Stimulated activated CD4-positive, alpha-beta T cell treated with anti-CD3 and anti-CD28 coated beads, TNF-alpha, amount 100 ng/mL, for 4 hours (primary cell): ENCODE measurements around the gene EFHD2.
"Not testable (repeated sequence)": the region's sequence is repeated elsewhere in the genome, so short reads cannot be mapped to it uniquely, and the experiment has no call there.

Experiments
- DNase-seq, 3 experiments: peaks; one replicate each; pipeline ENCODE4 v3.0.0-alpha.2; 2020; ENCODE audit warnings: low read depth in 3 of 3

Gene EFHD2

DNA sequence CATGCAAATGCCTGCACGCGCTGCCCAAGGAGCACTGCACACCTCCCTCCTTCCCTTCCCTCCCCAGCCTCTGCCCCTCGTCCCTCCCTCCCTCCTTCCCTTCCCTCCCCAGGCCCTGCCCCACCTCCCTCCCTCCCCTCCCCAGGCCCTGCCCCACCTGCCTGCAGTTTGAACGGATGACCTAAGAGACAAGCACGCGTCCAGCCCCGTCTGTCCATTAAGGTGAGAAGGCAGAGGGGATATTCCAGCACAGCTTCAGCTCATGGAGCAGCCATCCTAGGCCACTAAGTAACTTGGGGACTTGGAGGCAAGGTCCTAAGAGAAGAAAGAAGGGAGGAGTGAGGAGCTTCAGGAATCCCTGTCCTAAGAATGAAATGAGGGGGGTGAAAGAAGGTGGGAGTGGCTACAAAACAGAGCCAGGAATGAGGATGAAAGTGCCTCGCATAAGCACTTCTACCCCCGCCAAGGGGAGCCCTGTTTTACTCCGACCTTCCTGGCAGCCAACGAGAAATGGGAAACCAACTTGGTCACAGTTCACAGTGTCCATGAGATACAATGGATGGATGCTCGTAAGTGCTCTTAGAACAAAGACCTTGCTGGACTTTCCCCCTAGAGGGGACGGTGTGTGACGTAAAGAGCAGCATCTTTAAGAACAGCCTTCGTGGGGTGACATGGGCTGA, 21.3 kb upstream of the EFHD2 start:
- no peak for DNase-seq

DNA sequence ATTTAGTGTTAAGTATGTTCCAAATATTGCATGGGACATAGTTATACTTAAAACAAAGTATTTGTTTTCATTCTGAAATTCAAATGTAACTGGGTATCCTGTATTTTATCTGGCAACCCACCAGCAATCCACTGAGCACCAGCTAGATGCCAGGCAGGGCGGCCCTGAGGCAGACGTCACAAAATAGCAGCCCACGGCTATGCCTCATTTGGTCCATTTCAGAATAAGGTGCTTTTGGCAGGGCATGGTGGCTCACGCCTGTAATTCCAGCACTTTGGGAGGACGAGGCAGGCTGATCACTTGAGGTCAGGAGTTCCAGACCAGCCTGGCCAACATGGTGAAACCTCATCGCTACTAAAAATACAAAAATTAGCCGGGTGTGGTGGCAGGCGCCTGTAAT, 19.9 kb upstream of the EFHD2 start:
- DNase-seq: not testable (repeated sequence)

DNA sequence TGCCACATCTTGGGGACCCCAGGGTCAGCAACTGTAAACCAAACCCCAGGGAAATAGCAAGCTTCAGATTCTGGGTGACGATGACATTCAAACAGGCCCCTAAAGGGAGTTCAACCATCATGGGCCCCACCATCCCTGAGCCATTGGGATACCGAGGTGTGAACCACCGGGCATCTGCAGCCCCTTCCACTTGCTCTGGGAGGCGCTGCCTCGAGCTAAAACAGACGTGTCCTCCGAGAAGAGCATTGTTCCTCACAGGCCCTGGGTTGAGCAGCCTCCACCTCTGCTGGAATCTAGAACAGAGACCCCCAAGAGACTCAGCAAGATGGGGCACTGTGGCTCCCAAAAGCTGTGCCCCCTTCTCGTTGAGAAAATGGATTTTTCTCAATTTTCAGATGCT, 19.0 kb upstream of the EFHD2 start:
- no peak for DNase-seq

- DNase-seq: no peak
These were observed 18.3 kb upstream of the EFHD2 start for GRCh38 chr1:15391366-15391765.

DNA sequence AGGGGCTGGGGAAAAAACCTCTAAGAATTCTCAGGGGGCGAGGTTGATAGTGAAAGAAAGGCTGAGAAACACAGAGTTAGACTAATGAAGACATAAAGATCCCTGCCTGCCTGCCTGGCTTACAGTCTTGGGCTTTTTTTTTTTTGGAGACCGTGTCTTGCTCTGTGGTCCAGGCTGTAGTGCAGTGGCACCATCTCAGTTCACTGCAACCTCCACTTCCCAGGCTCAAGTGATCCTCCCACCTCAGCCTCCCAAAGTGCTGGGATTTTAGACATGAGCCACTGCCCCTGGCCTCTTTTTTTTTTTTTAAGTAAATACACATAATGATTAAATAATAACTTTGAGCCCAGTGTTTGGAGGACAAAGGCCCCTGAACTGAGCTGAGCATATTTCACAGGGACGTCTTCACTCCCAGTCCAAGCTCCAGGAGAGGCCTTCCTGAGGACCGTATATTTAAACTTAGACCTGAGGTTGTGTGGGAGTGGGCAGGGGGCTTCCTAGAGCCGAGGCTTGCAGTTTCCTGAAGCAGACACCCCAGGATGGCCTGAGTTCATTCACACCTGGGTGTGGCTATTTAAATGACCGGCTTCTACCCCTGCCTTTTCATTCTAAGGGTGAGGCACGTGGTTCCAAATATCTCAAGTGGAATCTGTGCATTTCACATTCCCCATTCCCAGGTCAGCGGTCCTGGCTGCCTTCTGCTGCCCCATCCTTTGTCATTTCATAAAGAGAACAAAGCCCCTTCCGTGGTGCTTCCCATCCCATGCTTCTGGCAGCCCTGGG, 16.0 kb upstream of the EFHD2 start:
- no peak for DNase-seq

DNA sequence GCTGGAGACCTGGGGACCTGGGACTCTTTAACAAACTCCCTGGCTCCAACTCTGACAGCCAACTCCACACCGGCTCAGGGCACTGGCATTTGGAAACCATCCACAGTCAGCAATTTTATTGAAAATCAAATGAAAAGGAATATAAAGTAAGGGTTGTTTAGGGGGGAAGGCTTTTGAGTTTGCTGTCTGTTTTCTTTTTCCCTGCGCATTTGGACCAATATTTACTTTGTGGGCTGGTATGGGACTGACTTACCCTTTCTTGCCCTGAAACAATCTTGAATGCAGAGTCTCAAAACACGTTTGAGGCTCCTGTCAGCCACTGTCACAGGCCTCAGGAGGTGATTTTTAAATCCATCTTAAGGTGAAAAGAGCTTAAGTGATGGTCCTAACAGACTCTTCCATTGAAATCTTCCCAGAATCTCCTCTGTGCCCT, 15.4 kb upstream of the EFHD2 start:
- no peak for DNase-seq

GRCh38 chr1:15397236-15397635, 12.5 kb upstream of the EFHD2 start:
- no peak for DNase-seq

- DNase-seq: no peak
These were observed 10.0 kb upstream of the EFHD2 start for GRCh38 chr1:15399710-15400109.

DNA sequence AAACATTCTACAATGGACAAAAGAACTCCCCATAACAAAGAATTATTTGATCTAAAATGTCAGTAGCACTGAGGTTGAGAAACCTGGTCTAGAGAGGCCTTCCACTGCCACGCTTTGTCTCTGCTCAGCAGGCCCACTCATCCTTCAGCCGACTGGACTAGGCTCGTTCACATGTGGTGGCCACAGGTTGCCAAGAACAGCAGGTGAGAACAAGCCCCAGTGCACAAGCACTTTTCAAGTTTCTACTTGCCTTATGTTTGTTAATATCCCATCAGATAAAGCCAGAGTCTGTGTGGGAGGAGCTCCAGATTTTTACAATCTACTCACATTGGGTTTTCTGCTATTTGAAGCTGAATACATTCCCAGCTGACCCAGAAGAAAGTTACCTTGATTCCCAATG, 9.1 kb upstream of the EFHD2 start:
- DNase-seq: no peak

DNA sequence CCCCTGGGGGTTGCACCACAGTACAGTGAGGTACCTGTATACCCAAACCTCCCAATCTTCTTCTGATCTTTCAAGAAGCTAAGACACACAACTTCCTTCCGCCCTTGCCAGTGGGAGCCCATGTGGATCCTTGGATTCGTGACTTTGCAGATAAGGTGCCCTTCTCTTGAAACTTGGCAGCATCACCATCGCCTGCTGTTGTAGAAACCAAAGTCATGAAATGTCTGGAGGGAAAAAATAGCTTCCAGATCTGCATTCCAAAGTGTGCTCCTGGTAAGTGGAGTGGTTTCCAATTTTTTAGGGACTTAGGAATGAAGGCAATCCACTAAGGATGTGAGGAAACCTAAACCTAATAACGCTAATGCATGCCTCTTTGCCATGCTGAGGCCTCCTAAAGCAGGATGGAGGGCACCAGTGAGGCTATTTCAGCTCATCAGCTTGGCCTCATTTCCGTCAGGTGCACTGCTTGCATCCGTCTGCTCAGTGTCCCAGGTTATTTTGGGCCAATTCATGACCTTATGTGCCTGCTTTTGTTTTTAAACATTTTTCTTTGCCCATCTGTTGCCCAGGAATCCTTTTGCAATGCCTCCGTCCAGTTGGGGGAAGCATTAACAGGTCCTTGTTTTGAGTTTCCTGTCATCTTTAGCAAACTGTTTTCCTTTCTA, 8.2 kb upstream of the EFHD2 start:
- DNase-seq: no peak

- no peak for DNase-seq
These were observed 6.8 kb upstream of the EFHD2 start for GRCh38 chr1:15402809-15403450.

DNA sequence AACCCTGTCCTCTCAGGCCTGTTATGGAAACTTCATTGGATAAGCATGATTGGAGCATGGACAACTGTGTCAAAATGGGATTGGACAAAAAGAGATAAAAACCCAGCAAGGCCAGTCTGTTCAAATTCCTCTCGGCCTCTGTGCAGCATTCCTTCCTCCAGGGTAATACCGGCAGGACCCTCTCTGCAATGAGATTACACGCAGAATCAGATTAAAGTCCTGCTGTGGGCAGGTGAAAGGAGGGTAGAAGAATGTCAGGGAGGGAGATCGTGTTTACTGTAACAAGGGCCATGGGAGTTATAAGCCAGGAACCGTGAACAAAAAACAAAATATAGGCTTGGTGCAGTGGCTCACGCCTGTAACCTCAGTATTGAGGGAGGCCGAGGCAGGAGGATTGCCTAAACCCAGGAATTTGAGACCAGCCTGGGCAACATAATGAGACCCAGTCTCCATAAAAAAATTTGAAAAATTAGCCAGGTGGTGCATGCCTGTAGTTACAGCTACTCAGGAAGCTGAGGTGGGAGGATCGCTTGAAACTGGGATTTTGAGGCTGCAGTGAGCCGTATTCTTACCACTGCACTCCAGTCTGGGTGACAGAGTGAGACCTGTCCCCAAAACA, 5.6 kb upstream of the EFHD2 start:
- no peak for DNase-seq

GRCh38 chr1:15405106-15405850, 4.4 kb upstream of the EFHD2 start:
- no peak for DNase-seq

- DNase-seq: no peak
These were observed 2.8 kb upstream of the EFHD2 start for GRCh38 chr1:15406614-15407559.

DNA sequence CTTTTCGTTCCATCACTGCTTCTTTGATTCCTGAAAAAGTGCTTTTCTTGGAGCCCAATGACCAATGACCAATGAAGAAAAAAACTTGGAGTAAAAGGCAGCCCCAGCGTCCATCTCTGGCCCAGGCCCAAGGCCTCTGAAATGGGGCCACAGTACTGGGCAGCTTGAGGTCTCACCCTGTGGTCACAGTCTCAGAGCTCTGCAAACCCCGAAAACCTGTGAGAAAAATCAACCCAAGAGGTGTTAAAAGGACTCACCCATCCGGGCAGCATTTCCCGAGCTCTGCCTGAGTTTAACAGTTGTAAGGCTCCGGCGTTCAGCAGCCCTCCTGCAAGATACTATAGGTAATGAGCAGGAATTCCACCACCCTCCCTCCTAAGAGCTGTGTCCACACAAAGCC, 2.1 kb upstream of the EFHD2 start:
- DNase-seq: no peak

GRCh38 chr1:15408890-15409387, 749 bp upstream of the EFHD2 start:
- no peak for DNase-seq

DNA sequence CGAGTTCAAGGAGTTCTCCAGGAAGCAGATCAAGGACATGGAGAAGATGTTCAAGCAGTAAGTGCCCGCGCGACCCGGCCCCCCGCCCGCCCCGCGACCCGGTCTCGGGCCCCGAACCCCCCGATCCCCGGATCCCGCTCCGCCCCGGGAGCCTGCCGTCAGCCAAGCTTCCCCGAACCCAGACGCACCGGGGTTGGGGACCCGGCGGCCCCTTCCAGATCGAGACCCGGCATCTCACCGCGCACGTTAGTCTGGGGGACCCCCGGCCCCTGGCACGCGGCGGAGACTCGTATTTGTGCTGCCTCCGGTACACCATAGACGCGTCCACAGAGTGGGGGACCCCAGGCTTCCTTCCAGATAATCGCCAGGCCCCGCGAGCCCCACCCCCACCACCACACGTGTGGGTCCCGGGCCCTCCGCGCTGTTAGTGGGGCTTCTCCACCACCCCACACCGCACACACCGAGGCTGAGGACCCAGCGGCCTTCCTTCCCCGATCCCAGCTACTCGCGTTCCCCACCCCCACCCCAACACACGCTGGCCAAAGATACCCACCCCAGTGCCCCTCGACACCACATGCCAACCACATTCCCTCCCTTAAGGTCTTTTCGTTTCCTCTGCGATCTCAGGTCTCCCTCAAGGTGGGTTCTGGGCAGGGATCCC, 665 bp downstream of the EFHD2 start:
- DNase-seq: no peak

DNA sequence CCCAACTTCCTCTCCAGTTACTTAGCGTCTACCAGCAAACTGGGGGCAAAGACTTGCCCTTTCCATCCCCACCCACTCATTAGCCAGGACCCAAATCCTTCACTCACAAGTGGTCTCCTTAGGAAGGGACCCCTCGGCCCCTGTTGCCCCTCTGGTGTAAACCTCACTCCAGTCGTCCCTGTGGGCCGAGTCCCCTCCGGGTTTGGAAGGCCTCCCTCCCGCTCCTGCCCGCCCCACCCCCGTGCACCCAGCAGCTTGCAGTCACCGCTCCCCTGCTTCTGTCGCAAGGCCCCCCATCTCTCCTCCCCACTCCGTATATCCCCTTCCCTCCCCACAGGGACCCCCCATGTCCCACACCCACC, 1.2 kb downstream of the EFHD2 start:
- DNase-seq: no peak

DNA sequence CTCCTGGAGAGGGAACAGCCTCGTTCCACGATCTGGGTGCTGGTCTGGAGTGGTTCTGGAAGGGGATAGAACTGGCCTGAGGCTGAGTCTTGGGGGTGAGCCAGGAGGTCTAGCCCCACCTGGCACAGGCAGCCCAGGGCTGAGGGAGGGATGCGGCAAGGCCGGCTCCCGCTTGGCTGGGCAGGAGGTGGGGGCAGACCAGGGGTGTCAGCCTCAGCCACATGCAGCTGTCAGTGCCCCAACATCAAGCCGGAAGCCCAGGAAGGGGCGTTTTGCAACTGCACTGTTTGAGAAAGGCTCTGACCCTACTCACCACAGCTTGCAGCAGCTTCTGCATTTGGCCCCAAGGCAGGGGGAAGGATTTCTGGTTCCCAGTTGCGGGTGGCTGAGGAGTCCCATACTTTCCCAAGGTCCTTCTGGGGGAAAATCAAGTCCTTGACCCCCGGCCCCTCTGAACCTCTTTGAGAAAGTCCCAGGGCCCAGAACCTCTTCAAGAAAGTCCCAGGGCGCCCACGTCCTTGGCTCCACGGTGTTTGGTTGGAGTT, 2.0 kb downstream of the EFHD2 start:
- DNase-seq: no peak
